Lower leg skin (tissue), 4 donors: ENCODE results near the gene AHCY. TPM values are rescaled to one million over a fixed set of nuclear protein-coding genes. Genes with fewer than 3 reads are reported as not detected.

Experiments
- total RNA-seq, 4 donors: library from RNA; depleted of rRNA; stranded (reverse); fragments of >200 nt; gene quantifications; one replicate each; pipeline ENCODE4 v1.1.0, GENCODE V29; 2016

AHCY gene
- total RNA-seq, 4 donors from 2014 or later, result 42.2 to 83.3 (median 56.0) TPM

Other genes starting within 250 kb of the AHCY start
- 10 to 100 TPM; 28.7 to 46.9 (median 41.7) TPM for gene EIF2S2, start 191.1 kb downstream of the AHCY start, total RNA-seq
- 1 to 10 TPM in 1 of 4 donors, under 1 TPM in 2, not detected in 1; 0.72 to 2.0 (median 0.83) TPM for gene ASIP, start 61.9 kb downstream of the AHCY start, total RNA-seq
- gene ITCH, start 59.9 kb upstream of the AHCY start, total RNA-seq, result 10 to 100 TPM; 40.7 to 59.3 (median 45.9) TPM
- 100 to 1,000 TPM; 162 to 232 (median 193) TPM for gene DYNLRB1, start 213.1 kb upstream of the AHCY start, total RNA-seq